OCI-M2 (cell line): Measurements from ENCODE around the gene TNC.
"Not testable (repeated sequence)": the region's sequence is repeated elsewhere in the genome, so short reads cannot be mapped to it uniquely, and the experiment has no call there.

Source experiments
- DNase-seq: peaks from one replicate; lab custom pipeline; 2025; ENCODE audit not compliant: unreplicated experiment; lab: John Stamatoyannopoulos, UW

The TNC gene

DNA sequence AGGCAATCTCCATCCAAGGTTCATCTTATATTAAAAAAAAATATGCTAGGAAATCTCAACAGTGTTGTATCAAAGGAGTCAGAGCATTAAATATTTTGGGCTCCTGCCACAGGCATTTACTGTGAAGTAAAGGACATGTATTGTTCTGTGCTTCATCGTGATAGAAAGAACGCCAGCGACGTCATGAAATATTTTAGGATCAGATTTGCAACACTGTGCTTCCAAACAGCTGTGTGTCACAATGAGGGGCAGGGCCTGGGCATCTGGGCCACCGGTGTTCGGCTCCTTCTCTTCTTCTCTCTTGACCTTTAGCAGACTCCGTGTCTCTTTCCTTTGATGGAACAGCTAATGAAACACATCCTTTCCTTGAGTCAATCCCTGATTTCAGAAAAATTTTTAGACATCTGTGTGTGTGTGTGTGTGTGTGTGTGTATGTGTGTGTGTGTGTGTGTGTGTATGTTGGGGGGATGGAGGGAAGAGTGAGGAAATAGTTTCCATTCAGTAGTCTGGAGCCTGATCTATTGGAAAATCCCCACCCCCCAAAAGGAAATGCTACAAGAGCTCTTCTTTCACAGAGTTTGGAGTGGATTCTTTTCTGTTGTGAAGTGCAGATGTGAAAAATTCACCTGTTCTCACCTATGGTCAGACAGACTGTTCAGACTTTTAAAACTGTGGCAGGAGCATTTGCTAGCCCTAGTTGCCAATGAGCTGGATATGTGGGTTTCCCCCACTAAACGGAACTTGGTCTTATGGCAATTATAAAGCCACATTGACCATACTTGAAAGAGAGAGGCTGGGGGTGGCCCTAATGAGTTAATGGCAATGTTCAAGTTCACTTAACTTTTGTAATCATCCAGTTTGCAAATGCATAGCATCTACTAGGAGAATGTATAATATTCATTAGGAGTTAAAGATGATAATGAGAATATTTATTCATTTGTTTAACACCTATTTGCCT lies 18.1 kb upstream of the TNC start:
- no peak for DNase-seq

- DNase-seq: no peak
Measured at GRCh38 chr9:115134941-115135340, 17.0 kb upstream of the TNC start.

DNA sequence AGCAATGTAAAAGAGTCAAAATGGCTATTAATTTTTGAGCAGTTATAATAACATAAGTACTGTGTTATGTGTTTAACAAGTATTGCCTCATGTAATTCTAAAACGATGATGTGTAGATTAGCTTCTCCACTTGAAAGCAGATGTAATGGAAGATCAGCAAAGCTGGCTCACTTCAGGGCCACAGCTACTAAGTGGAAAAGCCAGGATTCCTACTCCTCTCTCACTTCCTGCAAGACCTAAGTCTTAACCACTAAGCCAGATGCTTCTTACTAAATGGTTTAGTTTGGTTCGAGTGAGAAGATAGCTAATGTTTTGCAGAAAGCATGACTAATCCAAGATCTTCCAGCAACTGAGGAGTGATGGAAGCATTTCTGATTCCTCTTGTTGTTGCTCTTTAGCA lies 15.7 kb upstream of the TNC start:
- DNase-seq: no peak

DNA sequence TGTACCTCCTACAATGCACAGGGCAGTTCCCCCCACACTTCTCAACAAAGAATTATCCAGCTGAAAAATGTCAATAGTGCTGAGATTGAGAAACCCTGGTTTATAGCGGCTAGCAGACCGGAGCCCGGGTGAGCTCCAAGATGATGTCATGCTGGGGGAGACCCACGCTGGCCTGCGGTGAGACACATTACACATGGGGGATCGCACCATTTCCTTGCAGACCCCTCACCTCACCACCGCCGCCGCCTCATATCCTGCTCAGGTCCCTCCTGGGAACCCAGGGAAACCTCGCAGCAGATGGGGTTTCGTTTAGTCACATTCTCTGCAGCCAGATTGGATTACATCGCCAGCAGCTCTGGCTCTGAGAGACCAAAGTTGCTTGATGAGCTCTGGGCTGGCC lies 14.7 kb upstream of the TNC start:
- no peak for DNase-seq

DNA sequence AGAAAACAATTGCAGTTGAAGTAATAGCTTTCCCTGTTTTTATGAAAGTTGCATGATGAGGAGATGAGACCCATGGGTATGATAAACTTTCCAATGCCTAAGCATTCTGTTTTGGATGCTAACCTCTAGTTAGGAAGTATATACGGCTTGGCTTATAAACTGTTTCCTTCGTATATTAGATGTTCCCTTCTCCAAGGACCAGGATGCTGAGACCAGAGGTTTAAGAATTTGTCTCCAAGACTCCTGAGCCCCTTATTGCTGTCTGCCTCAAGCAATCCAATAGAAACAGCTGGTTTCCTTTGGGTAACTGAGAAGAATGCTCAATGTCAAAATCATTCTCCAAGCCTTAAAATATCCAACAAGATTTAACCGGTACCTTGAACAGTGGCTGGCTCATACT lies 12.2 kb upstream of the TNC start:
- DNase-seq: no peak

DNA sequence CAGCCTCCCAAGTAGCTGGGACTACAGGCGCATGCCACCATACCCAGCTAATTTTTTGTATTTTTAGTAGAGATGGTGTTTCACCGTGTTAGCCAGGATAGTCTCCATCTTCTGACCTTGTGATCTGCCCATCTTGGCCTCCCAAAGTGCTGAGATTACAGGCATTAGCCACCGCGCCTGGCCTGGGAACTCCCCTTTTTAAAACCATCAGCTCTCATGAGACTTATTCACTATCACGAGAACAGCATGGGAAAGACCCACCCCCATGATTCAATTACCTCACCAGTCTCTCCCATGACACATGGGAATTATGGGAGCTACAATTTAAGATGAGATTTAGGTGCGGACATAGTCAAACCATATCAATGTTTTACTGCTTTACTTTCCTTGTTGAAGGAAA lies 10.8 kb upstream of the TNC start:
- DNase-seq: not testable (repeated sequence)

DNA sequence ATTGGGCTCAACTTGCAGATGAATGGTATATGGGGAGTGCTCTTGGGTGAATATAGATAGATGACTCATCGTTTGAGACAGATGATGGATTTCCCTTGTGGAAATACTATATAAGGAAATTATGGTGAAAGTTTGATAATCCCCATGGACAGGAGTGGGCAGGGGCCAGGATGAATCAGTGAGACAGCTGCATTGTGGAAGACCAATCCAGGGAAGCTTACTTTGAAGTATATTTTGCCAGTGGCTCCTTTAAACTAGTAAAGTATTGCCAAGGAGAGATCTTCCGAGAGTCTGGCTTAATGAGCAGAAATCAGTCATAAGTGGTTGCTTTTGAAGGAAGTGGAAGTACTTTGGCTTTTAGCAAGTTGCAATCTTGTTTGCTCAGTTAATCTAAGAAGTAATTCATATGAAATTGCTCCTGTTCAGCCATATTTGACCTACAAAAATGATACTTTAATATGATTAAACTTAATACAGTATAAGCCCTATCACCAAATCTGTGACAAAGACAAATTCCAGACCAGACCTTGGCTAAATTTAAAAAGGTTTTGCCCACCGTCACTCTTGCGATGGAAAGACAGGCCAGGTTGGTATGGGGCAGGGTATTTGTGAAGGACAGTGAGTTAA lies 9.3 kb upstream of the TNC start:
- no peak for DNase-seq

- DNase-seq: no peak
Measured at GRCh38 chr9:115126404-115126803, 8.4 kb upstream of the TNC start.

DNA sequence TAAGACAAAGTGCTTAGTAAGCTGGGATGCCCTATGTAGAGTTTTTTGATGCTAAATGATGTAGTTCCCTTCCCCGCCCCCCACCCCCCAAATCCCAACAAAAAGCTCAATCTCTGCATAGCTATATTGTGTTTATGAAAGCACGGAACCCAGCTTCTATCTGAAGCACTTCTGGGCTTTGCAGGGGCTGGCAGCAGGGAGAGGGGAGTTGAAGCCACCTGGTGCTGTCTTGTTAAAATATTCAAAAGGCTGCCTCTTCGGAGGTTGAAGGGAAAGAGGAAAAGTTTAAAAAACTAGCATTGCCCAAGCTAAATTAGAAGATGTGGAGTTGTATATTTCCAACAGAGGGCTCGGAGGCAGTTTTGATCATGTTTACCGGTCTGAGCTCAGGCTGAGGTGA lies 5.0 kb upstream of the TNC start:
- no peak for DNase-seq

- no peak for DNase-seq
Measured at GRCh38 chr9:115121181-115121580, 3.2 kb upstream of the TNC start.

GRCh38 chr9:115118879-115119218 lies 892 bp upstream of the TNC start:
- no peak for DNase-seq

DNA sequence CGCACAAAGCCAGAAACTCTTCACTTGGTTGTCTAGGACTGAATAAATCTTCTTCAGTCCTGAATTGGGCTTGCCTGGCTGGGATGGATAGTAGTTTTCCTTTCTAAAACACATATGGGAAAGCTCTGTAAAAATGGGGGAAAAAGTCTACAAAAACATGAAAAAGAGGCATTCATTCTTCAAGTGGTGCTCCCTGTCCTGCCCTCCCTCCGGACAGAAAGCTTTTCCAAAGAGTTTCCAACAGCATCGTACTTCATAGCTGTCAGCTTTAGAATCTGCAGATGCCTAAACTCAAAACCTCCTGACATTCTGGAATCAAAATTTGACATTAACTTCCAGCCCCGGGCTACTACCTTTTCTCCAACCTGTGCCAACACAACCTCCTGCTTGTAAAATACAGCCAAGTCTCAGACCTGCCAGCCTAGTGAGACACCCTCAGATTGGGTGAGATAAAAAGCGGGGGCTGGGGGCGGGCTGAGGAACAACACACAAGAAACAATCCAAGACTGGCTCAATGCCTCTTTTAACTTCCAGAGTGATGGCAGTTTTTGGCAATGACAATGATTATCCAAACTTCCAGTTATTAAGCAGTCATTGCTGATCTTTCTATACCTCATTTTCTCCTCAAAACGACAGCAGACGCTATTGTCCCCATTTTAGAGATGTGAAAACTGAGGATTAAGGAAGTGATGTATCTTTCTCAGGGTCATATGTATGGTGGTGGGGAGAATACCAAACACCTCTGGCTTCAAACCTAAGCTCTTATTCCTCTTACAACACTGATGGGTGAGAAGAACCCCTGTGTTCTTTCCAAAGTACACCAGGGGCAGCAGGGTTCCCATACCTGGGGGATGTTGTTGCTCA lies 1.3 kb downstream of the TNC start:
- no peak for DNase-seq

- DNase-seq: no peak
Measured at GRCh38 chr9:115115924-115116323, 2.0 kb downstream of the TNC start.

DNA sequence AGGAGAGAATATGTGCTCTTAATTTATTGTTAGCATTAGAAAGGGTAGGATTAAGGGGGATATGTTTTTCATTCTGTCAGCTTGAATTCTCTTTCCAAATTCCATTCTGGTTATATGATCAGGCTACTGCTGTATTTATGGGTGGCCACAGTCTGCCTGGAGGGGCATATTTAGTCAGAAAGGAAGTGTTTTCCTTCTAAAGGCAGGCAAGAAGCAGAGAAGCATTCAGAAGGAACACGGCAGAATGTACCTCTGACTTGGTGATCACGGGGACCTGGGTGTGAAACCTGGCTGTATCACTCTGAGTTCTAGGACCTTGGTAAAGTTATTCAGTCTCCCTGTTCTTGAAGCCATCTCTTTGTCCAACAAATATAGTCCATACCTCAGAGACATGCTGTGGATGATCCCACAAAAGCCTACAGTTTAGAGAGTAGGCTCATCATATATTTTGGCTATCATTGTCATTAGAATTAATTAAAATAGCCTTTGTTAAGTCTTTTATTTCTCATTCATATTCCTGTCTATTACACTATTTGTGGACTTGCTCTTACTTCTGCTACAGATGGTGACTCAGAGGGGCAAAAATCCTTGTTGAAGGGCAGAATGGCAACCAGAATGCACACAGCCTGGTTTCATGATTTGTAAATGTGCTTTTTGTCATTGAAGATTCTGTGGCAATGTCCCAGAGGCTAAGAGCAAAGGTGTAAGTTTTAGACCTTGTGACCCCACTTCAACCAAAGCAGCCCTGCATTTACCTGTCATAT lies 2.7 kb downstream of the TNC start:
- DNase-seq: no peak

GRCh38 chr9:115114546-115114945 lies 3.4 kb downstream of the TNC start:
- DNase-seq: no peak

DNA sequence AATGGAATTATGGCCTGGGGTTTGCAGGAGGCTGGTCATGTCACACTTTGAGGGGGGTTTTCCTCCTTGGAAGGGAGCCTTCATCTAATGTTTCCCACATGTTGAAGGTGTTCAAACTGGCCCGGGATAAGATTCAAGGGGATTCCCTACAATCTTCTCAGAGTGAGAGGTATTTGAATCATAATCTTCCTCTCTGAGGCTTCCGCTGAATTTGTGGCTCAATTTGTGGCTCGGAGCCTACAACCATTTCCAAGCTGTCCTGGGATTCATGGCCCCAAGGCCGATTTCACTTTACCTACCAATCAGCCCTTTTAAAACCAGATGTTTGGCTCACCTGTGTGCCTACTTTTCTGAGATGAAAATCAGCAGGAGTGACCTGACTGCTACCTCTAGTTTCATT lies 3.9 kb downstream of the TNC start:
- DNase-seq: no peak

DNA sequence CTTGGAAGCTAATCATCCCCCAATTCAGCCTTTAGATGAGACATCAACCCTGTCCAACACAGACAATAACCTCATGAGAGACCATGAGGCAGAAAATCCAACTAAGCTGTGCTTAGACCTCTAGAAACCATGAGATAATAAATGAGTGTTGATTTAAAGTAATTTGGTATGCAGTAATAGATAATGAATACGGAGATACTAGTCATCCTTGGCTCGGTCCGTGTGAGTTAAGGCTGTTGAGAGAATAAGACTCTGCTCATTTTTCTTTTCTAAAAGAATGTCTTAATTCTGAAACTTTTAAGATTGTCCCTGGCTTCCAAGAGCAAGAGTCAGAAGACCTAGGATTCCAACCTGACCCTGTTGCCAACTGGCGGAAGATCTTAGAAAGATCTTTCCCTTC lies 6.1 kb downstream of the TNC start:
- no peak for DNase-seq

- no peak for DNase-seq
Measured at GRCh38 chr9:115109486-115109885, 8.5 kb downstream of the TNC start.

- DNase-seq: no peak
Measured at GRCh38 chr9:115107701-115108100, 10.3 kb downstream of the TNC start.

- DNase-seq: no peak
Measured at GRCh38 chr9:115106642-115107041, 11.3 kb downstream of the TNC start.

- DNase-seq: no peak
Measured at GRCh38 chr9:115106001-115106400, 12.0 kb downstream of the TNC start.
